Measurements from ENCODE around the gene METTL2B. TPM values are rescaled to one million over a fixed set of nuclear protein-coding genes. Genes with fewer than 3 reads are reported as not detected.
"Not testable (repeated sequence)": the region's sequence is repeated elsewhere in the genome, so short reads cannot be mapped to it uniquely, and the experiment has no call there.

METTL2B gene
- total RNA-seq (10 to 100 TPM; 10.3 to 21.5 (median 12.5) TPM), polyA plus RNA-seq (10 to 100 TPM in 2 of 3 donors, 1 to 10 TPM in 1; 7.8 to 12.8 (median 11.7) TPM)
- long read RNA-seq, donor 1, result 0 reads
- long read RNA-seq, donor 2, partial matches to known transcripts, result 0 of 1 reads
- long read RNA-seq, donor 2, other reads (novel, unspliced or antisense), result 0 of 1 reads
- long read RNA-seq, donor 3, partial matches to known transcripts, result 0 of 2 reads
- long read RNA-seq, donor 3, other reads (novel, unspliced or antisense), result 0 of 2 reads
- long read RNA-seq, donor 4, partial matches to known transcripts, result 0 of 1 reads
- long read RNA-seq, donor 4, other reads (novel, unspliced or antisense), result 0 of 1 reads
- long read RNA-seq, donor 5, partial matches to known transcripts, result 0 of 1 reads
- long read RNA-seq, donor 5, other reads (novel, unspliced or antisense), result 0 of 1 reads
- long read RNA-seq, donor 6, transcript METTL2B-201 (9 exons, 2,182 nt), result major isoform, 10 of 21 reads
- long read RNA-seq, donor 6, partial matches to known transcripts, result 11 of 21 reads
- long read RNA-seq, donor 6, other reads (novel, unspliced or antisense), result 0 of 21 reads
- long read RNA-seq, donor 7, transcript METTL2B-201 (9 exons, 2,182 nt), result major isoform, 5 of 6 reads
- long read RNA-seq, donor 7, partial matches to known transcripts, result 0 of 6 reads
- long read RNA-seq, donor 7, other reads (novel, unspliced or antisense), result 0 of 6 reads
- long read RNA-seq, donor 8, partial matches to known transcripts, result 0 of 3 reads
- long read RNA-seq, donor 8, other reads (novel, unspliced or antisense), result 0 of 3 reads
- long read RNA-seq, donor 9, partial matches to known transcripts, result 0 of 2 reads
- long read RNA-seq, donor 9, other reads (novel, unspliced or antisense), result 0 of 2 reads
- long read RNA-seq, donor 10, full-length matches to known transcripts, result 1 of 6 reads
- long read RNA-seq, donor 10, partial matches to known transcripts, result 5 of 6 reads
- long read RNA-seq, donor 10, other reads (novel, unspliced or antisense), result 0 of 6 reads

GRCh38 chr7:128476402-128477335 lies at the start of gene METTL2B:
TSS of gene METTL2B (plus strand) at chr7:128476748. CDS start at chr7:128476766, 18 bp downstream.
- peak within 1 kb of the TSS; percentile 83 to 90 (median 86) for H3K27ac ChIP-seq
- peaks cover 13 to 31% (median 23%) of the 10 kb centered on the region in 4 donors for H3K4me1 ChIP-seq
- peak in 5 of 7 experiments; percentile 10 to 53 (median 41) for TF ChIP-seq CTCF (IDR thresholded peaks at IDR 0.05)
- peak; percentile 68 to 92 (median 76) for TF ChIP-seq POLR2AphosphoS5 (IDR thresholded peaks at IDR 0.05)
- TF ChIP-seq POLR2A (IDR thresholded peaks at IDR 0.05), result peak in 1 of 4 donors; percentile 9
- H3K4me3 ChIP-seq, result peak within 1 kb of the TSS; percentile 65 to 91 (median 85)
- H3K9me3 ChIP-seq; H3K27me3 ChIP-seq; intact Hi-C loops (cut with DNase I; ENCODE audit: low total_unique reads): not testable (repeated sequence)
- H3K36me3 ChIP-seq, result peaks cover 10 to 26% (median 24%) of the 10 kb centered on the region in 4 donors
- DNase-seq, result peak; percentile 92 to 97
- WGBS, 5 donors, result 0 to 1% (median 0%) methylated on average over 30 to 62 of the region's 62 CpGs

- intact Hi-C loops (cut with DNase I; ENCODE audit: low total_unique reads), result no loop called here
- peak; percentile 46 to 86 for DNase-seq
- Histone ChIP-seq H3K4me1 (peaks cover 0 to 14% (median 11%) of the 10 kb centered on the region in 4 donors), H3K9me3 (no peaks in the 10 kb centered on the region), H3K27ac (no peak overlapping the region), H3K4me3 (no peak overlapping the region), H3K36me3 (no peaks in the 10 kb centered on the region), H3K27me3 (peaks cover 0 to 13% (median 0%) of the 10 kb centered on the region in 3 donors)
- TF ChIP-seq CTCF (IDR thresholded peaks at IDR 0.05), result peak in 6 of 7 experiments; percentile 37 to 96 (median 78)
- no peak for TF ChIP-seq EP300 (IDR thresholded peaks at IDR 0.05)
- 7 to 16% (median 11%) methylated on average over 7 of the region's 7 CpGs for WGBS, 5 donors
Observed at GRCh38 chr7:128427289-128427891, 49.2 kb upstream of the METTL2B start.

GRCh38 chr7:128430207-128430606 lies 46.3 kb upstream of the METTL2B start:
- H3K9me3 ChIP-seq, result no peaks in the 10 kb centered on the region
- H3K36me3 ChIP-seq, result no peaks in the 10 kb centered on the region
- H3K4me3 ChIP-seq, result no peak overlapping the region
- H3K27ac ChIP-seq, result no peak overlapping the region
- no peak for TF ChIP-seq EP300 (IDR thresholded peaks at IDR 0.05)
- peak in 1 of 7 experiments; percentile 8 for TF ChIP-seq CTCF (IDR thresholded peaks at IDR 0.05)
- no peak for TF ChIP-seq POLR2AphosphoS5 (IDR thresholded peaks at IDR 0.05)
- no peak for TF ChIP-seq POLR2A (IDR thresholded peaks at IDR 0.05)
- peaks cover 0 to 13% (median 0%) of the 10 kb centered on the region in 3 donors for H3K27me3 ChIP-seq
- intact Hi-C loops (cut with DNase I; ENCODE audit: low total_unique reads), result no loop called here
- WGBS, 5 donors, result 65 to 81% (median 76%) methylated on average over 3 of the region's 3 CpGs
- DNase-seq, result no peak
- peaks cover 0 to 15% (median 11%) of the 10 kb centered on the region in 4 donors for H3K4me1 ChIP-seq
